Tibial nerve (tissue), 3 donors: ENCODE measurements around the gene ASCC2.
"Not testable (repeated sequence)": the region's sequence is repeated elsewhere in the genome, so short reads cannot be mapped to it uniquely, and the experiment has no call there.

Experiments used
- POLR2A ChIP-seq, 2 donors: fragments of 450-650 bp; IDR thresholded peaks; one replicate each; pipeline ENCODE4 v1.6.1; 2017; ENCODE audit warnings: antibody characterized with exemption in 2 of 2, mild to moderate bottlenecking in 2 of 2, moderate library complexity in 2 of 2
- TF ChIP-seq, protein P1 (sequence below), 5 experiments: fragments of 200-600 bp in 3 of 5; fragments of 450-650 bp in 2 of 5; sonication (generic) in 3 of 5; IDR thresholded peaks; one replicate each; pipeline ENCODE4 v1.5.1; 2016 to 2019; ENCODE audit warnings: antibody characterized with exemption in 5 of 5, mild to moderate bottlenecking in 3 of 5, moderate library complexity in 2 of 5

DNA sequence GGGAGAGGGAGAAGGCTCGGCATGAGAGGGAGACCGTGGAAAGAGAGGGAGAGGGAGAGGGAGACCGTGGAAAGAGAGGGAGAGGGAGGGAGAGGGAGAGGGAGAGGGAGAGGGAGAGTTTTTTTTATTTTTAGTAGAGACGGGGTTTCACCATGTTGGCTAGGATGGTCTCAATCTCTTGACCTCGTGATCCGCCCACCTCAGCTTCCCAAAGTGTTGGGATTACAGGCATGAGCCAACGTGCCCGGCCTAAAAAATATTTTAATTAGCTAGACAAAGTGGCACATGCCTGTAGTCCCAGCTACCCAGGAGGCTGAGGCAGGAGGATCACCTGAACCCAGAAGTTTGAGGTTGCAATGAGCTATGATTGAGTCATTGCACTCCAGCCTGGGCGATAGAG, 21.0 kb upstream of the ASCC2 start:
- TF ChIP-seq, protein P1, sequence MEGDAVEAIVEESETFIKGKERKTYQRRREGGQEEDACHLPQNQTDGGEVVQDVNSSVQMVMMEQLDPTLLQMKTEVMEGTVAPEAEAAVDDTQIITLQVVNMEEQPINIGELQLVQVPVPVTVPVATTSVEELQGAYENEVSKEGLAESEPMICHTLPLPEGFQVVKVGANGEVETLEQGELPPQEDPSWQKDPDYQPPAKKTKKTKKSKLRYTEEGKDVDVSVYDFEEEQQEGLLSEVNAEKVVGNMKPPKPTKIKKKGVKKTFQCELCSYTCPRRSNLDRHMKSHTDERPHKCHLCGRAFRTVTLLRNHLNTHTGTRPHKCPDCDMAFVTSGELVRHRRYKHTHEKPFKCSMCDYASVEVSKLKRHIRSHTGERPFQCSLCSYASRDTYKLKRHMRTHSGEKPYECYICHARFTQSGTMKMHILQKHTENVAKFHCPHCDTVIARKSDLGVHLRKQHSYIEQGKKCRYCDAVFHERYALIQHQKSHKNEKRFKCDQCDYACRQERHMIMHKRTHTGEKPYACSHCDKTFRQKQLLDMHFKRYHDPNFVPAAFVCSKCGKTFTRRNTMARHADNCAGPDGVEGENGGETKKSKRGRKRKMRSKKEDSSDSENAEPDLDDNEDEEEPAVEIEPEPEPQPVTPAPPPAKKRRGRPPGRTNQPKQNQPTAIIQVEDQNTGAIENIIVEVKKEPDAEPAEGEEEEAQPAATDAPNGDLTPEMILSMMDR (IDR thresholded peaks at IDR 0.05) = not testable (repeated sequence)
- not testable (repeated sequence) for TF ChIP-seq POLR2A (IDR thresholded peaks at IDR 0.05)
